ENCODE results near the gene FABP7. TPM values are rescaled to one million over a fixed set of nuclear protein-coding genes. Genes with fewer than 3 reads are reported as not detected.

Gene FABP7
- total RNA-seq, 1 donor from 2014 or later, result not detected

GRCh38 chr6:122753000-122753687, 26.4 kb upstream of the FABP7 start:
- H3K4me3 ChIP-seq, result peak overlapping the region; percentile 35 to 40
- DNase-seq (ENCODE audit: low spot score in 2 of 2), result no peak
- no peak overlapping the region for H3K27ac ChIP-seq
- TF ChIP-seq CTCF (IDR thresholded peaks at IDR 0.05), result no peak
- no peaks in the 10 kb centered on the region for H3K36me3 ChIP-seq
- no peaks in the 10 kb centered on the region for H3K27me3 ChIP-seq
- intact Hi-C loops (cut with DNase I), result no loop called here
- no peaks in the 10 kb centered on the region for H3K4me1 ChIP-seq
- H3K9me3 ChIP-seq, result no peaks in the 10 kb centered on the region

DNA sequence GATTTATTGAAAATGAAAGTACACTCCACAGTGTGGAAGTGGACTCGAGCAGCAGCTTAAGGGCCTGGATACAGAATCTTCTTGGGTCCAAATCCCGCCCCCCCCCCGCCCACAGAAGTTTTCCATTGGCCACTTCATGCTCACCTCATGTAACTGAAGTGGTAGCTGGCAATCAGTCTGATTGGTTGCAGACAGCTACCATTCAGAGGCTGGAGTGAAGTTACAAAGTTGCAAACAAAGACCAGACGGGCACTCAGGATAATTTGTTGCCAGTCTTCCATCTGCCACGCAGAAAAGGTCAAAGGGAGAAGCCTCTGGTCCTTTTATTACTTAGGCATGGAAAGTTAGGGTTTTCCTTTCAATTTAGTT, 25.8 kb upstream of the FABP7 start:
- no peak for TF ChIP-seq CTCF (IDR thresholded peaks at IDR 0.05)
- peak overlapping the region; percentile 35 to 40 for H3K4me3 ChIP-seq
- H3K9me3 ChIP-seq, result no peaks in the 10 kb centered on the region
- H3K4me1 ChIP-seq, result no peaks in the 10 kb centered on the region
- H3K27ac ChIP-seq, result no peak overlapping the region
- intact Hi-C loops (cut with DNase I), result no loop called here
- no peaks in the 10 kb centered on the region for H3K36me3 ChIP-seq
- no peak for DNase-seq (ENCODE audit: low spot score in 2 of 2)
- no peaks in the 10 kb centered on the region for H3K27me3 ChIP-seq

DNA sequence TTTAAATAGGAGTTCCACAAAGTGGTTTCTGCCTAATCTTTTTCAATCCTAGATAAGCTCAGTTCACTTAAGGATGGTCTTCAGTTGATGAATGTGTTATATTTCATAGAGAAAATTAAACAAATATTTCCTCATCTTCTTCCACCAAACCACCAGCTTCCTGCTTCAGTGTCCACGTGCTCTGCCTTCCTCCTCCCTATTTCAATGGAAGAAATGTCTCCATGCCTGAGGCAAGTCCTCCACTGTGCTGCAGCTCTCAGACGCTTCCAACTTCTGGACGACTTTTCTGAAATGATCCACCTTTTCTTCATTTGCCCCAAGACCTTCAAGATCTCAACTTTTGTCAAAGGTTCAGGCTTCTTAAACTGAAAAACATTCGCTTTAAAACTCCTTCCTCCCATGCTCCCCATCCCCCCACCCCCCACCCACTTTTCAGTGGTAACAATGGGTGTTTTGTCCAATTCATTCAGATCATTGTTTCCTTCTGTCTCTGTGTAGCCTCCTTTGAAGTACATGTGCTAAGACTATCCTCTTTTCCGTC, 25.3 kb upstream of the FABP7 start:
- Histone ChIP-seq H3K27me3 (no peaks in the 10 kb centered on the region), H3K36me3 (no peaks in the 10 kb centered on the region), H3K4me1 (no peaks in the 10 kb centered on the region), H3K9me3 (no peaks in the 10 kb centered on the region), H3K4me3 (no peak overlapping the region), H3K27ac (no peak overlapping the region)
- no peak for DNase-seq (ENCODE audit: low spot score in 2 of 2)
- TF ChIP-seq CTCF (IDR thresholded peaks at IDR 0.05), result no peak
- intact Hi-C loops (cut with DNase I), result no loop called here

- H3K4me3 ChIP-seq, result no peak overlapping the region
- H3K4me1 ChIP-seq, result no peaks in the 10 kb centered on the region
- H3K27ac ChIP-seq, result no peak overlapping the region
- no peaks in the 10 kb centered on the region for H3K9me3 ChIP-seq
- no peaks in the 10 kb centered on the region for H3K27me3 ChIP-seq
- DNase-seq (ENCODE audit: low spot score in 2 of 2), result no peak
- H3K36me3 ChIP-seq, result no peaks in the 10 kb centered on the region
- intact Hi-C loops (cut with DNase I), result no loop called here
- no peak for TF ChIP-seq CTCF (IDR thresholded peaks at IDR 0.05)
Observed at GRCh38 chr6:122755901-122756300, 23.6 kb upstream of the FABP7 start.

DNA sequence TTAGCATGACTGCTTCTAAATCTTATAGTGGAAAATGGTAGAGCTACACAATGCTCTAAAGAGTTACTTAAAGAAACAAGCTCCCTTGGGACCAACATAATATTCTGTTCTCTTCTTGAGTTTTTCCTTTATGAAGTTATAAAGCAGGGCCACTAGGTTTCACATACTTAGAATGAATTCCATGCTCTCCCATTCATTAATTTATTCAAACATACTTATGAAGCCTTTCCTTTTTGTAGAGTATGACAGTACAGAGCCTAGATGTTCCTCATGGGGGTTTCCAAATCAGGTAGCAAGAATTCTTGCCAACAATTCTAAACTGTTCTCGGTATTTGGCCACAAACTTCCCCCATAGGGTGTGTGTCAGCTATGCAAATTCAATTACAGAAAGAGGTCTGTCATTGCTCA, 20.6 kb upstream of the FABP7 start:
- TF ChIP-seq CTCF (IDR thresholded peaks at IDR 0.05), result no peak
- no peak overlapping the region for H3K27ac ChIP-seq
- H3K9me3 ChIP-seq, result no peaks in the 10 kb centered on the region
- no peaks in the 10 kb centered on the region for H3K4me1 ChIP-seq
- intact Hi-C loops (cut with DNase I), result no loop called here
- no peak overlapping the region for H3K4me3 ChIP-seq
- no peaks in the 10 kb centered on the region for H3K27me3 ChIP-seq
- H3K36me3 ChIP-seq, result no peaks in the 10 kb centered on the region
- no peak for DNase-seq (ENCODE audit: low spot score in 2 of 2)

Measured in ascending aorta (tissue), 2 donors.